Measurements from ENCODE around the gene GTPBP2.
"Not testable (repeated sequence)": the region's sequence is repeated elsewhere in the genome, so short reads cannot be mapped to it uniquely, and the experiment has no call there.

Gene GTPBP2, protein sequence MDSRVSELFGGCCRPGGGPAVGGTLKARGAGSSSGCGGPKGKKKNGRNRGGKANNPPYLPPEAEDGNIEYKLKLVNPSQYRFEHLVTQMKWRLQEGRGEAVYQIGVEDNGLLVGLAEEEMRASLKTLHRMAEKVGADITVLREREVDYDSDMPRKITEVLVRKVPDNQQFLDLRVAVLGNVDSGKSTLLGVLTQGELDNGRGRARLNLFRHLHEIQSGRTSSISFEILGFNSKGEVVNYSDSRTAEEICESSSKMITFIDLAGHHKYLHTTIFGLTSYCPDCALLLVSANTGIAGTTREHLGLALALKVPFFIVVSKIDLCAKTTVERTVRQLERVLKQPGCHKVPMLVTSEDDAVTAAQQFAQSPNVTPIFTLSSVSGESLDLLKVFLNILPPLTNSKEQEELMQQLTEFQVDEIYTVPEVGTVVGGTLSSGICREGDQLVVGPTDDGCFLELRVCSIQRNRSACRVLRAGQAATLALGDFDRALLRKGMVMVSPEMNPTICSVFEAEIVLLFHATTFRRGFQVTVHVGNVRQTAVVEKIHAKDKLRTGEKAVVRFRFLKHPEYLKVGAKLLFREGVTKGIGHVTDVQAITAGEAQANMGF

GRCh38 chr6:43629104-43629504 is at the start of gene GTPBP2:
GTPBP2 (minus strand) TSS chr6:43629264; CDS start chr6:43629162, 102 bp downstream.
- peak; percentile 96 for DNase-seq

DNA sequence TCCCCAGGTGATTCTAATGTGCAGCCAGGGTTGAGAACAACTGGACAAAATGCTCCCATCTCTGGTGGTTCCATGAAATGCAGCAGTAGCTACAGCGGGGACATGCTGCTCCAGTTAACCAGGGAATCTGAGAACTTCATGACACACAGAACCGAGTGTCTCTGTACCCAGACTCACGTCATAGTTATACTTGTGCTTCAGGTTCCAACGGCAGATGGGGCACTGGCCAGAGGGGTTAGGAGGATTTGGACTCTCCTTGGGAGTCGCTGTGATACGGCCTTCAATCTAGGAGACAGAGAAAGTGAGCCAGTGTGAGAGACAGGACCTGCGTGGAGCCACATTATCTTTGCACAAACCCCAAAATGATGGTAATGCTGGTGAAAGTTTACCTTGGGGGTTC is 49.3 kb upstream of the GTPBP2 start:
- no peak for DNase-seq

DNA sequence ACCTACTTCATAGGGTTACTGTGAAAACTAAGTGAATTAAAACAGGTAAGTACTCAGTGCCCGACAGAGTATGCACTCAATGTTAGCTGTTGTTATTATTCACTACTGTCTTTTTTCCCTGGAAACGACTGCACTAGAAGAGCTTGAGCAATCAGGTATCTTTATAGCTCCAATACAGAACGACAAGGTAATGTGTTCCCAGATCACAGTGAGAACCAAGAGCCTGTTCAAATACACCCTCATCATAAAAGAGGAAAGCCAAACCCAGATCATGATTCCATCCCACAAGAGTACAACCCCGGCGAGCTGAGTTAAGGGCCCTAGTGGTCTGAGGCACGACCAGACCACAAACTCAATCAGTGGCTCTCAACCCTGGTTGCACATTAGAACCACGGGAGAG is 48.7 kb upstream of the GTPBP2 start:
- no peak for DNase-seq

GRCh38 chr6:43676962-43677606 is 48.0 kb upstream of the GTPBP2 start:
- DNase-seq = no peak

- no peak for DNase-seq
Observed at GRCh38 chr6:43674921-43675320, 45.9 kb upstream of the GTPBP2 start.

- no peak for DNase-seq
Observed at GRCh38 chr6:43674291-43674690, 45.2 kb upstream of the GTPBP2 start.

GRCh38 chr6:43673444-43674084 is 44.5 kb upstream of the GTPBP2 start:
- DNase-seq = no peak

DNA sequence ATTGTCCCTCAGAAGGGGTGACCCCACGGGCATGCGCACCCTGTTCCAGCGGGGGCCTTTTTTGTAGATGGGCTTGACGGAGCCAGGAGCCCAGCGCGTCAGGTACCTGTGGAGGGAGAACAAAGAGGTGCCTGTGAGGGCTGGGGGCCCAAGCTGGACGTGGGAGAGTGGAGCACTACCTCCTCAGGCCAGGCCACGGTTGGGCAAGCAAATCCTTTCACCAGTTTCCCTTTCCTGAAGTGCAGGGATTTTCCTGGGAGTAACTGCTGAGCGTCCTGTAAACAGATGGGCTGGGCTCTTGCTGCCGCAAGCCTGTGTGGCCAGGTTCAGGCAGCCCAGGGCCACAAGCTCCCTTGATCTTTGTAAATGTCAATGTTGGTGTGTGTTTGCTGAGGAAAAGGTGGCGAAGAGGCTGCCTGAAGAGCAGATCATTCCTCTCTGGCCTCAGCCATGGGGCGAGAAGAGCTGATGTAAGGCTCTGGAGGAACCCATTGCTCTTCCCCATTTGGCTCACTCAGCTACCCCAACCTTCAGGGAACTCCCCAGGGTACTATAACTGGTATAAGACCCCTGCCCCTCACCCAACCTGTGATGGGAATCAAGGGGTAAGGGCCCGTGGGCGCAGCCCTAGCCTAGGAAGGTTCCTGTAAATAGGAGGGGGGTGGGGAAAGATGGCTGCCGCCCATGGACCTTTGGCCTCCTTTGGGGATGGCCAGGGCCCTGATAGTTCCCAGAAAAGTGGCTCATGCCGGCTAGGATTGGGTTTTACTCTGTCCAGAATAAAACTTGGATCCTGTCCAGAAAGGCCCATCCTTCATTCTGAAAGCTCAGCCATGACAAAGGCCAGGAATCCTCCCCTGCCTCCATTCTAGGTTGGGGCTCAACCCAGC is 43.0 kb upstream of the GTPBP2 start:
- no peak for DNase-seq

GRCh38 chr6:43671011-43671800 is 42.1 kb upstream of the GTPBP2 start:
- DNase-seq = no peak

DNA sequence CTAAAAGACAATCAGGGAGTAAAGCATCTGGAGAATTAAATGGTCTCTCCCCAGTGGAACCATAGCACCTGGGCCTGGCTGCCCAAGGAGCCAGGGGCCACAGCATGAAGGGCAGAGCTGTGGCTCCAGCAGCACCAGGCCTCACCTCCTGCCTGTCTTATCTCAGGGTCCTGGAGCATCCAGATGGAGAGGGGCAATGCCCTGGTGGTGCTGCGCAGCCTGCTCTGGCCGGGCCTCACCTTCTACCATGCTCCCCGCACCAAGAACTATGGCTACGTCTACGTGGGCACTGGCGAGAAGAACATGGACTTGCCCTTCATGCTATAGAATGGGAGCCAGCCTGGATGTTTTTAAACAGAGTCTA is 41.5 kb upstream of the GTPBP2 start:
- no peak for DNase-seq

GRCh38 chr6:43669922-43670622 is 41.0 kb upstream of the GTPBP2 start:
- DNase-seq = no peak

- DNase-seq = no peak
Observed at GRCh38 chr6:43669050-43669921, 40.2 kb upstream of the GTPBP2 start.

GRCh38 chr6:43668151-43669028 is 39.3 kb upstream of the GTPBP2 start:
- no peak for DNase-seq

DNA sequence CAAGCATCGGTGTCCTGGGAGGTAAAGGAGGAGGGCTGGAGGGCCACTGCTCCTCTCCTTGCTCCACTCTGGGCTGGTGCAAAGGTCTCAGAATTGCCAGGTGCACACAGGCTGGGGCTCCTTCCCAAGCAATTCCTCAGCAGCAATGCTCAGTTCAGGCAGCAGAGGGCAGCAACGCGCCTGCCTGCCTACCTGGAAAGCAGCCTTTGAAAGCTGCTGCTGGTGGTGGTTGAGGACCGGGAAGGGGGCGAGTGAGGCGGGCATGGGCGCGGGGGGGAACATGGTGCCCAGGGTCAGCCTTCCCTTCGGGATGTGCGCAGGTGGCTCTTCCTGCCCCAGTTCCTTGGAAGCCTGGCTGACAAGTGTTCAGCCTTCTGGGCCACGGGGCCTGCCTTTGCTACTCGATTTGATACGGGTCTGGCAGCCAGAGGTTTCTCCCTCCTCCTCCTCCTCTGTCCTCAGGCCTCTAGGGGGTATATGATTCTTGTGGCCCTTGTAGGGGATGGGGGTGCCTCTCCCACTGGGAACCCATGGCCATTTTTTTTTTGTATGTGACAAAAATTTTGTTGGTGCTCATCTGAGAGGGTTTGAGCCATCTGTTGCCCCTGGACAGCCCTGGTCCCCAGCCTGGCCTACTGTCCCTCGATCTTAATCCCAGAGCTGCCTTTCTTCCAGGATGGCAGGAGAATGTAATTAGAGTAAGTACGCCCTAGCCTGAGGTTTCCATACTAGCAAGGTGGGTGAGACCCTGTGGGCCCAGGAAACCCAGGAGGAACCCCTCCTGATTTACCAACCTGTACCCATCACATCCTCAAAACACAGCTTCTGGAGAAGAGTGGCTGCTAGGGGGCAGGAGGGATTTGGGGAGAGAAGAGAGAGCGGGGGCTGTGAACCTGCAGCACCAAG is 38.4 kb upstream of the GTPBP2 start:
- DNase-seq = peak; percentile 36

DNA sequence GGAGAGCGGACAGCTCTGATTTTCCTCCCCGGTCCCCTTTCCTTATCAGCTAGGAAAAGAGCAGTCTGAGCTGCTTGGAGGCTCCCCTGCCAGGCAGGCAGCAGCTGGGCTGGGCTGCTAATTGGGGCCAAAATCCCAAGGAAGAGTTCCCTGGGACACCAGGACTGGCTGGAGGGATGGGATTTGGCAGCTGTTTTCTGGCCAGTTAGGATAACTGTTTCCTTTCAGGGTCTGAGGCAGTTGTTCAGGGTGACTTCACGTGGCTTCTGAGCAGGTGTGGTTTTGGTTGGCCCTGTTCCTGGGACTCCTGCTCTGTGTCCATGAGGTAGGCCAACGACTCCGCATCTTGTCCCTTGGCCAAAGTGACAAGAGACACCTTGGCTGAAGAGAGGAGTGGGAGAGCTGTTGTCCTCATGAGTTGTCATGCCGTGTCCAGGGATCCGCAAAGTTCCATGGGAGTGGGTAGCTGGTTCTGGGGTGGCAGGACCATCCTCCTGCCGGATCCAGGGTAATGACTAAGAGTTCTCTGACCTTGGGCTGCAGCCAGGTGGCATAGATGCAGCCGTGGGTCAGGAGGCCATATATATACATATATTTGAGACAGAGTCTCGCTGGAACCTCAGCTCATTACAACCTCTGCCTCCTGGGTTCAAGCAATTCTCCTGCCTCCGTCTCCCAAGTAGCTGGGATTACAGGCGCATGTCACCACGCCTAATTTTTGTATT is 37.3 kb upstream of the GTPBP2 start:
- DNase-seq = no peak

- no peak for DNase-seq
Observed at GRCh38 chr6:43665376-43665775, 36.3 kb upstream of the GTPBP2 start.

GRCh38 chr6:43662948-43663347 is 33.9 kb upstream of the GTPBP2 start:
- not testable (repeated sequence) for DNase-seq

All from NCI-H1048 (cell line).